Epithelial cell of esophagus (primary cell): ENCODE data around the gene YIPF5.

Experiments
- DNase-seq: peaks from one replicate; pipeline ENCODE4 v3.0.0; 2010; ENCODE audit warnings: low read depth
- H3K4me3 ChIP-seq: 2 replicates; pipeline ENCODE4 v1.5.1; 2011; ENCODE audit warnings: mild to moderate bottlenecking, low read length, control low read depth
- TF ChIP-seq, protein P1 (sequence below): IDR thresholded peaks from 2 replicates; pipeline ENCODE4 v1.5.1; 2011; ENCODE audit warnings: low read depth, mild to moderate bottlenecking, low read length, control low read depth, inconsistent platforms; ENCODE audit not compliant: insufficient read depth; ENCODE audit errors: missing control alignments

YIPF5 gene

DNA sequence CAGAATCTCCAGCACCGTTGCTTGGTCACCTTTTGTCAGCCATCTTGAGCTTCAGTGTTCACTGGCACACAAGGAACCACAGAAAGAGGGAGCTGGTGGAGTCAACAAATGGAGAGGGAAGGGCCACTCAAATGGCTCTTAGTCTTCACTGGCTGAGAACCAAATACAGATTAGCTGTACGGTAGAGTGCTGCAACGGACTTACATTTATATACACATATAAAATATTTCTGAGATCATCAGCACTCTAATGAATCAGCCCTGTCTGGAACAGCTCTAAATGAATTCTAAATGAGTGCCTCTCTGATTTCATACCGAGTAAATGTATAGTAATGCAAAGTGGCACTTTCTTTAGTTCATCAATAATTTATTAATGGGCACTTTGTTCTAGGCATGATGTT, 25.0 kb upstream of the YIPF5 start:
- peak; percentile 41 for DNase-seq
- H3K4me3 ChIP-seq = no peak overlapping the region
- TF ChIP-seq, protein P1, sequence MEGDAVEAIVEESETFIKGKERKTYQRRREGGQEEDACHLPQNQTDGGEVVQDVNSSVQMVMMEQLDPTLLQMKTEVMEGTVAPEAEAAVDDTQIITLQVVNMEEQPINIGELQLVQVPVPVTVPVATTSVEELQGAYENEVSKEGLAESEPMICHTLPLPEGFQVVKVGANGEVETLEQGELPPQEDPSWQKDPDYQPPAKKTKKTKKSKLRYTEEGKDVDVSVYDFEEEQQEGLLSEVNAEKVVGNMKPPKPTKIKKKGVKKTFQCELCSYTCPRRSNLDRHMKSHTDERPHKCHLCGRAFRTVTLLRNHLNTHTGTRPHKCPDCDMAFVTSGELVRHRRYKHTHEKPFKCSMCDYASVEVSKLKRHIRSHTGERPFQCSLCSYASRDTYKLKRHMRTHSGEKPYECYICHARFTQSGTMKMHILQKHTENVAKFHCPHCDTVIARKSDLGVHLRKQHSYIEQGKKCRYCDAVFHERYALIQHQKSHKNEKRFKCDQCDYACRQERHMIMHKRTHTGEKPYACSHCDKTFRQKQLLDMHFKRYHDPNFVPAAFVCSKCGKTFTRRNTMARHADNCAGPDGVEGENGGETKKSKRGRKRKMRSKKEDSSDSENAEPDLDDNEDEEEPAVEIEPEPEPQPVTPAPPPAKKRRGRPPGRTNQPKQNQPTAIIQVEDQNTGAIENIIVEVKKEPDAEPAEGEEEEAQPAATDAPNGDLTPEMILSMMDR = no peak

DNA sequence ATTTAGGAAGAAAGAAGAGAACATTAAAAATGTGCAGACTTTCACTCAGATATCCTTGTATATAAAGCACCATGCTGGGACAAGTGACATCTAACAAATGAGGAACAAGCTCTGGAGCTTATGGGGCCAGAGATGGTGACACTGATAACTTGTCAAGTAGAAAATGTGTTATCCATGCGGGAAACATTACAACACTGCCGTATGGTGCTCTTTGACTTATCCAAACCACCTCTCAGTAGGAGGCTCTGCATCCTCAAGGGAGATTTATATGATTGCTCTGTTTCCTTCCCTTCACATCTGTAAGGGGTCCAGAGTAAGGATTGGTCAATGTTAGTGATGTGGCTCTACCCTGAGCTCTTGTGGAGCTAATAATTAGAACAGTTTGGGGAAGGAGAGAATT, 23.7 kb upstream of the YIPF5 start:
- TF ChIP-seq, protein P1 = no peak
- no peak overlapping the region for H3K4me3 ChIP-seq
- DNase-seq = no peak

DNA sequence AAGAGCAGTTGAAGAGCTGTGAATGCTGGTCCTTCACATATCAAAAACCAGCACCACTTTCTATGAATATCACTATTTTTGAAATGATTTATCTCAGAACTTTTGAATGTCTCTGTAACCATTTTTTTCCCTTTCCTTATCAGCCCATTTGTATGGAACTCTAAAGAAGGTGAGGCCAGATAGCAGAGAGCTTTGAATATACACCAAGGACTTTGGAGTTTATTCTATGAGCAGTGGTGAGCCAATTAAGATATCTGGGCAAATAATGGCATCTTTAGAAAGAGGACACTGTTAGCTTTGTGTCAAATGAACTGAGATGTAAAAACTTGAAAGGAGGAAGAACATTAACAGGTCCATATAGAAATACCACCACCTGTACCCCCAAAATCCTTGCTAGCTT, 22.2 kb upstream of the YIPF5 start:
- no peak for DNase-seq

DNA sequence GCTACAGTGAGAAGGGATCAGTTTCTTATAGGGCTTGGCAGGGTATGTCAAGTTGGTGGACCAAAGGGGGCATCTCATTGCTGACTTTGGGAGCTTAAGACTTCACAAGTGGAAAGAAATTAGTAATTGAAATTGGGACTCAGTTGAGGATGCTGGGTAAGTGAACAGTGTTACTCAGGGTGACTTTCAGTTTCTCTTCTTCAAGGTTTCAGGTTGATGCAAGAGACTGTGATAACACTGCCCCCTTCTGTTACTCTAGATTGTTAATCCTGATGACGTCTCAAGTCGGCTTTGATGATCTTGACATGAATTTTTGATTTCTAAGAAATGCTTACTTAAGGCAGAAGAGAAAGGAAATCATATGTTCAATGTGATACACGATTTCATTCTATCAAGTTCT, 21.5 kb upstream of the YIPF5 start:
- H3K4me3 ChIP-seq = no peak overlapping the region
- TF ChIP-seq, protein P1 = peak; percentile 34
- peak; percentile 77 for DNase-seq

More for the DNA sequence above, 22.2 kb upstream of the YIPF5 start:
- TF ChIP-seq, protein P1 = no peak
- no peak overlapping the region for H3K4me3 ChIP-seq

DNA sequence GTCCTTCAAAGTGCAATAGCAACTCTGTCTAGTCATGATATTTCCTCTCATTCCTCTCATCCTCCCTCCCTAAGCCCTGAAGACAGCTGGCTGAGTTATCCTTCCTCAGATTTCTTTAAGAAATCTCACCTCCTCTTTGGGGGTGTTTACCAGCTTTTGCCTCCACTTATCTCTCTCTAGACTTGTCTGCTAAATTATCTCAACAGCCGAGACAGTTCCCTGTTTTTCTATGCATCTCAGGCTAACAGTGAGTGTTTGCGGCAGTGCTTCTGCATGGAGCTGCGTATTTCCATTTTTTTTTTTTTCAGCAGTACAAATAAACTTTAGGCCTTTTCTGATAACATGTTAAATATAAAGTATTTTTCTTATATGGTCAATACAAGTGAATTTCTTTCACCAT, 21.1 kb upstream of the YIPF5 start:
- H3K4me3 ChIP-seq = no peak overlapping the region

DNA sequence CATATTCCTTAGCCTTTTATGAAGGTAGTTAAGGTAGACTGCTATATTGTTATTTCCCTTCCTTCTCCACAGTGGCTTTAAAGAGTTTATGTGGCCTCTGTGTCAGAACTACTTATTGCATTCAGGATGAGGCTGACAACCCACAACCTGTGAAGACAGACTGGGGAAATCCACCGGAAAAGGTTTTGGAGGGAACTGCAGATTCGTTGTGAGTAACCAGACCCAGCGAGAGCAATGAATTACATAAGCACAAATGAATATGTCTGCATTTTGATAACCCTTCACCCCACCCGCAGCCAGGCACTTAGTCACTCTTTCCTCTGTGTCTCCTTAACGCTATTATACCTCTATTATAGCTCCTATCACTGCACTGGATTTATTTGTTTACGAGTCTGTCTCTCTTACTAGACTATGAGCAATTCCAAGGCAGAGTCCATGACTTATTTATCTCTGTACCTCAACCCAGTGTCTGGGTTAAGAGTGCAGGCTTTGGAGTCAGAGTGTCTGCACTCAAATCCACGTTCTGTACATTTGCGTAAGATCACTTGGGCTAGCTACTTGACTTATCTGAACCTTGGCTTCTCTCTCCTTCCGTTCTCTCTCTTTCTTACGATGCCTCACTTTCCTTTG, 19.5 kb upstream of the YIPF5 start:
- H3K4me3 ChIP-seq = no peak overlapping the region
- peak; percentile 88 for DNase-seq
- TF ChIP-seq, protein P1 = no peak

More for the DNA sequence above, 21.1 kb upstream of the YIPF5 start:
- TF ChIP-seq, protein P1 = no peak
- no peak for DNase-seq

DNA sequence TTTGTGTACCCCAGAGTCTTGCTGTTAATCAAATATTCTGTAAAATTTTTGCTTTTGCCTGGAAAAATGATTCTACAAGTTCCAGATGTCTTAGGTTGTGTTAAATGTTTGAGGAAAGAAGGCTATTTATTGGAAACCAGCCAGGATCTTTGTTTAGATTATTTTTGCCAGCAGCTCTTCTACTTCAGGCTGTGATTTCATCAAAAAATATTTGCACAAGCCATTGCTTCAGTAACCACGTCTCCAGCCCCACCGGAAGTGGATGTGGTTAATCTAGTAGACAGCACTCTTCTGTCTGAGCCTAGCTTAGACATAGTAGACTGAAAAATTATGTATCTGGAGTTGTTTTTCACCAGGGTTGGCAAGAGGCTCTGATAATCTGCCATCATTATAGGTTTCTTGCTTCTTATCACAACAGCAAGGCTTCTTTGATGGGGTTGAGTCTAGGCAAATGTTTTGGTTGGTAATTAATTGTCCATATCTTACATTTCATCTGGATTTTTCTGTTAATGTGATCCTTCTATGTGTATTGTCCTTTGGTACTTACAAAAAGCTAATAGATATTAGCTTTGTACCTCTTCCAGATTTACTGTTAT, 17.3 kb upstream of the YIPF5 start:
- no peak overlapping the region for H3K4me3 ChIP-seq
- TF ChIP-seq, protein P1 = no peak
- peak; percentile 85 for DNase-seq
